ENCODE results near the gene CCDC191. TPM values are rescaled to one million over a fixed set of nuclear protein-coding genes. Genes with fewer than 3 reads are reported as not detected.

Gene CCDC191
- total RNA-seq, 4 donors from 2014 or later = 3.2 to 5.1 (median 4.1) TPM

GRCh38 chr3:114058646-114059045, 2.3 kb upstream of the CCDC191 start:
- TF ChIP-seq CTCF (IDR thresholded peaks at IDR 0.05; ENCODE audit: low read depth) = no peak

- no peak for TF ChIP-seq CTCF (IDR thresholded peaks at IDR 0.05; ENCODE audit: low read depth)
These were observed 653 bp upstream of the CCDC191 start for GRCh38 chr3:114057011-114057347.

- TF ChIP-seq CTCF (IDR thresholded peaks at IDR 0.05; ENCODE audit: low read depth) = no peak
These were observed 4.1 kb downstream of the CCDC191 start for GRCh38 chr3:114052216-114052615.

GRCh38 chr3:114043205-114043604, 13.1 kb downstream of the CCDC191 start:
- TF ChIP-seq CTCF (IDR thresholded peaks at IDR 0.05; ENCODE audit: low read depth) = no peak

- TF ChIP-seq CTCF (IDR thresholded peaks at IDR 0.05; ENCODE audit: low read depth) = no peak
These were observed 20.4 kb downstream of the CCDC191 start for GRCh38 chr3:114035896-114036295.

GRCh38 chr3:114034787-114035545, 21.4 kb downstream of the CCDC191 start:
- TF ChIP-seq CTCF (IDR thresholded peaks at IDR 0.05; ENCODE audit: low read depth) = no peak

GRCh38 chr3:114034211-114034610, 22.1 kb downstream of the CCDC191 start:
- TF ChIP-seq CTCF (IDR thresholded peaks at IDR 0.05; ENCODE audit: low read depth) = no peak
